Osteocyte (in vitro differentiated cells): ENCODE results near the gene TMEM144. TPM values are rescaled to one million over a fixed set of nuclear protein-coding genes. Genes with fewer than 3 reads are reported as not detected.

ENCODE experiments used
- DNase-seq: peaks from one replicate; pipeline ENCODE4 v3.0.0; 2021; ENCODE audit warnings: mixed read lengths; ENCODE audit not compliant: unreplicated experiment; ENCODE audit errors: extremely low spot score
- H3K27ac Mint-ChIP-seq: one replicate; pipeline ENCODE4 v1.8.0; 2021; ENCODE audit warnings: mild to moderate bottlenecking, mixed read lengths; ENCODE audit not compliant: unreplicated experiment
- H3K27me3 Mint-ChIP-seq: one replicate; pipeline ENCODE4 v1.8.0; 2021; ENCODE audit warnings: mixed read lengths; ENCODE audit not compliant: unreplicated experiment
- H3K36me3 Mint-ChIP-seq: one replicate; pipeline ENCODE4 v1.8.0; 2021; ENCODE audit warnings: mixed read lengths; ENCODE audit not compliant: unreplicated experiment
- H3K4me1 Mint-ChIP-seq: one replicate; pipeline ENCODE4 v1.8.0; 2021; ENCODE audit warnings: mixed read lengths; ENCODE audit not compliant: unreplicated experiment
- H3K4me3 Mint-ChIP-seq: one replicate; pipeline ENCODE4 v1.8.0; 2021; ENCODE audit warnings: mild to moderate bottlenecking, moderate library complexity, mixed read lengths; ENCODE audit not compliant: unreplicated experiment
- H3K9me3 Mint-ChIP-seq: one replicate; pipeline ENCODE4 v1.8.0; 2021; ENCODE audit warnings: mixed read lengths; ENCODE audit not compliant: unreplicated experiment
- CTCF ChIP-seq: fragments of 200-600 bp; sonication (generic); IDR thresholded peaks from 2 replicates; pipeline ENCODE4 v1.5.0; 2021; ENCODE audit warnings: antibody characterized with exemption, mild to moderate bottlenecking, moderate library complexity
- total RNA-seq: library from RNA; stranded (reverse); gene quantifications from 2 replicates; pipeline ENCODE4 v1.2.1, GENCODE V29; 2021

Gene TMEM144
- total RNA-seq, 1 donor from 2014 or later = 1.7 TPM

DNA sequence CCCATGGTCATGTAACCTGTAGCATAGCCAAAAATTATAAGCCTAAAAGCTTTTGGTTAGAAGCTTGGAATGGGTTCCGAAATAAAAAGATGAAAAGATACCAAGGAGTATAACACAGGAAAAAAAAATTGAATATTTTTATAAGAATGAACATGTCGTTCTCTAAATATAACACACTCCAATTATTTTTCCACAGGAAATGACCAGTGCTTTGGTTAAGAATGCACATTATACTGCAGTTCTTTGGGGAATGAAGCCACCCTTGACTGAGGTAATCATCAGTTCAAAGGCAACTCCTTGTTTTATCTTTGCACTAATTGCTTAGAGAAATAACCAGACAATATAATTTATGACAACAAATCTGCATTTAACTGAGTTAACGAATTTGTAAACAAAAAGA lies 30.8 kb upstream of the TMEM144 start:
- DNase-seq = no peak
- Mint-ChIP-seq H3K36me3 (no peaks in the 10 kb centered on the region), H3K4me3 (no peak overlapping the region), H3K4me1 (peaks cover 33% of the 10 kb centered on the region), H3K27me3 (no peaks in the 10 kb centered on the region), H3K9me3 (no peaks in the 10 kb centered on the region), H3K27ac (peak overlapping the region; percentile 87)
- TF ChIP-seq CTCF = no peak

DNA sequence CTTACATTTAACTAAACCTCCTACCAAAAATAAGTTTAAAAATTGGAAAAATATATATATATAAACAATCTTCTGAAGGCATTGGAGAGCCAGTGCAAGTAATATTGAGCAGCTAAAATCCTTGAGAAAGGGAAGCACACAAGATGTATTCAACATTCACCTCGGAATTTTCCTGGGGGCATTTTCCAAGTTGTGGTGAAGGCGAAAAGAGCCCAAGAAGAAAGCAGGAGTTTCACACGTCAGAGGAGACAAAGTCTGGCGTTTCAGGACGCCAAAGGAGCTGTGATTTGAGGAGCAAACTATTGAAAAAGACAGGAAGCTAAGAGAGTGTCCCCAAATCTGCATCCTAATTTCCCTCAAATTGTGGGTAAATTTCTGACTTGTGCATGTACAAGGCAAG lies 28.4 kb upstream of the TMEM144 start:
- H3K27me3 Mint-ChIP-seq = no peaks in the 10 kb centered on the region
- TF ChIP-seq CTCF = no peak
- peaks cover 33% of the 10 kb centered on the region for H3K4me1 Mint-ChIP-seq
- peak overlapping the region; percentile 86 for H3K27ac Mint-ChIP-seq
- H3K9me3 Mint-ChIP-seq = no peaks in the 10 kb centered on the region
- peak overlapping the region; percentile 62 for H3K4me3 Mint-ChIP-seq
- no peaks in the 10 kb centered on the region for H3K36me3 Mint-ChIP-seq
- DNase-seq = no peak

- Mint-ChIP-seq H3K9me3 (no peaks in the 10 kb centered on the region), H3K4me3 (no peak overlapping the region), H3K27ac (no peak overlapping the region), H3K36me3 (no peaks in the 10 kb centered on the region), H3K27me3 (no peaks in the 10 kb centered on the region), H3K4me1 (peaks cover 33% of the 10 kb centered on the region)
- no peak for DNase-seq
- TF ChIP-seq CTCF = no peak
Observed at GRCh38 chr4:158182736-158183135, 27.6 kb upstream of the TMEM144 start.

GRCh38 chr4:158186815-158187214 lies 23.5 kb upstream of the TMEM144 start:
- H3K36me3 Mint-ChIP-seq = no peaks in the 10 kb centered on the region
- no peaks in the 10 kb centered on the region for H3K9me3 Mint-ChIP-seq
- H3K27ac Mint-ChIP-seq = no peak overlapping the region
- H3K4me3 Mint-ChIP-seq = no peak overlapping the region
- DNase-seq = no peak
- H3K27me3 Mint-ChIP-seq = no peaks in the 10 kb centered on the region
- H3K4me1 Mint-ChIP-seq = peaks cover 6% of the 10 kb centered on the region
- TF ChIP-seq CTCF = no peak

DNA sequence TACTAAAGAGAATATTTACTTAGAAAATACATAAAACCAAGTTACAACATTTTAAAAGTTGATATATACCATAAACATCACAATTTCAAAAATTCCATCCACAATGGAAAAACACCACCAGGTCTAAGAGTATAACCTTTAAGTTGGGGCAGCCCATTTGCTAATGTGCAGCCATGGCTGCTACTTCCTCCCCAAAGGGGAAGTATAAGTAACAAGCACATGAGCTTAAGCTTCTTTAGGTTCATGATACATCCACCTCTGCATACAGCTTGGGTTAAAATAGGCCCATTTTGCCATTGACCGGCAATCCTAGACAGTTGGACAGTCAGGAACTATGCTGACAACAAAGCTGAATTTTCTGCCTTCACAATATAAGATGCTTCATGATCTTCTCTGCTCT lies 20.9 kb upstream of the TMEM144 start:
- H3K36me3 Mint-ChIP-seq = no peaks in the 10 kb centered on the region
- no peaks in the 10 kb centered on the region for H3K27me3 Mint-ChIP-seq
- H3K4me3 Mint-ChIP-seq = no peak overlapping the region
- no peaks in the 10 kb centered on the region for H3K9me3 Mint-ChIP-seq
- peaks cover 2% of the 10 kb centered on the region for H3K4me1 Mint-ChIP-seq
- no peak for DNase-seq
- no peak overlapping the region for H3K27ac Mint-ChIP-seq
- TF ChIP-seq CTCF = no peak
